HG02759 (cell line): Measurements from ENCODE around the gene MUS81.
"Not testable (repeated sequence)": the region's sequence is repeated elsewhere in the genome, so short reads cannot be mapped to it uniquely, and the experiment has no call there.

Experiments
- ATAC-seq: cut with Tn5 transposase; IDR thresholded peaks from one replicate; pipeline ENCODE4 v1.9.1; 2021; ENCODE audit warnings: mild to moderate bottlenecking, moderate library complexity; ENCODE audit not compliant: unreplicated experiment

Gene MUS81

GRCh38 chr11:65860278-65861164, at the start of gene MUS81:
TSS of gene MUS81 (plus strand) at chr11:65860433. CDS start at chr11:65860754, 321 bp downstream.
- ATAC-seq = peak; percentile 28

- ATAC-seq = no peak
These were observed 48.3 kb upstream of the MUS81 start for GRCh38 chr11:65811764-65812475.

GRCh38 chr11:65814131-65814985, 45.9 kb upstream of the MUS81 start:
- ATAC-seq = no peak

GRCh38 chr11:65814986-65815565, 45.2 kb upstream of the MUS81 start:
- ATAC-seq = no peak

DNA sequence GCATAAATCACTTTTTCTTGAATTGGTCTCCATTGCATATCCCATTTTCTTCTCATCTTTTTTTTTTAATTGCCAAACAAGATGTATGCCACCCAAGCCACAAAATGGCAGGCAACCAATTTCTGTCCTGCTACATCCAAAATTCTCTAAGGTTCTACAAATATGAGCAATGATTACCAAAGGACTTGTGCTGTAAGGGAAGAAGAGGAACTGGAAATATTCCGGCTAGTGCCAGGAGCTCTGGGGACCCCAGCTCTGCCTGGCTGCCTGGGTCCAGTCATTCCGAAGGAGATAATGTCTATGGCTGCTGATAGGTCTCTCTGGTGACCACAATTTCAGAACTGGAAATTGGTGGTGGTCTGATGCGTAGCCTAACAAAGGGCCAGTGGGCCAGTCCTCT, 43.5 kb upstream of the MUS81 start:
- ATAC-seq = no peak

GRCh38 chr11:65817312-65817834, 42.9 kb upstream of the MUS81 start:
- no peak for ATAC-seq

- ATAC-seq = peak; percentile 86
These were observed 42.2 kb upstream of the MUS81 start for GRCh38 chr11:65817835-65818680.

- no peak for ATAC-seq
These were observed 39.1 kb upstream of the MUS81 start for GRCh38 chr11:65821107-65821506.

DNA sequence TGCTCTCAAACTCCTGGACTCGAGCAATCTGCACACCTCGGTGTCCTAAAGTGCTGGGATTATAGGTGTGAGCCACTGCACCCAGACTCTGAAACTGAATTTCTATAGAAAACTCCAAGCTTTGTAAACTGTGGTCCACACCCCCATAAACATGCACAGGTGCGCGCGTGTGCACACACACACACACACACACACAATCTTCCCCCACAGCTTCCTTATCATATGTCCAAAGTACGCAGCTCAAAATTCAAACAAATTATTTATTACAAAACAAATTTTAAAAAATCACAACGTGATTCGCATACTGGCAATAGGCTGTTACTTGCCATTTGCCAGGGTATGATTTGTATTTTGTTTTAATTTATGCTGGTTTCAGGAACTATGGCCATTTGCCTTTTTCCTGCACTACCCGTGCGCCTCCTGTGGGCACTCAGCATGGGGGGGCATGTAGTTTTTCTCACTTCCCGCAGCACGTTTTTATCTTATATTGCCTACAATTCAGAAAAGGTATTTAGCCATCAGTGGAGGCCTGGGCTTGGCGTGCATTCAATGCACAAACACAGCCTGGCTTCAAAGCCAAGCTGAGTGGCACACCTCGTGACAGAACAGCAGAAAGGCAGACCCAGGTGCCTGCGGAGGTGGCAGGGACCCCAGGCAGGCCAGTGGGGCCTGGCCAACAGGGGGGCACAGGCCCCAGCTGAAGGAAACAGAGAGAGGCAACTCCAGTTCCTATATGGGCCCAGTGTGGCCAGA, 37.3 kb upstream of the MUS81 start:
- no peak for ATAC-seq

GRCh38 chr11:65826984-65827735, 33.1 kb upstream of the MUS81 start:
- ATAC-seq = no peak

DNA sequence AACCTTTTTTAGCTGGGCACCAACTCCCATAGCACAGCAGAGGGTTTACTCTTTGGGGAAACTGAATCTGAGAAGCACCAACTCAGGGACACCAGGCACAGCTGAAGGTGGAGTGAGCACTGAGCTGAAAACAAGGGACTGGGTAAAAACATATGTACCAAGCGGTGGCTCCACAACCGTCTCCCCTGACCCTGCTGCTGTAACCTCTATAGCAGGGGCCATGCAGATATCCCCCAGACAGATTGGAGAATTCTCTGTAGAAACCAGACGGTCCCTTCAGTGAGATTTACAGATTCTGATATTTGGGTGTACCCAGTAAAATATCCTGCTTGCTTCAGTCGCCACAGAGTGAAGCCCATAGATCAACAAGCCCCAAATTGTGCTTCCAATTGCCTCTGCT, 30.8 kb upstream of the MUS81 start:
- ATAC-seq = no peak

DNA sequence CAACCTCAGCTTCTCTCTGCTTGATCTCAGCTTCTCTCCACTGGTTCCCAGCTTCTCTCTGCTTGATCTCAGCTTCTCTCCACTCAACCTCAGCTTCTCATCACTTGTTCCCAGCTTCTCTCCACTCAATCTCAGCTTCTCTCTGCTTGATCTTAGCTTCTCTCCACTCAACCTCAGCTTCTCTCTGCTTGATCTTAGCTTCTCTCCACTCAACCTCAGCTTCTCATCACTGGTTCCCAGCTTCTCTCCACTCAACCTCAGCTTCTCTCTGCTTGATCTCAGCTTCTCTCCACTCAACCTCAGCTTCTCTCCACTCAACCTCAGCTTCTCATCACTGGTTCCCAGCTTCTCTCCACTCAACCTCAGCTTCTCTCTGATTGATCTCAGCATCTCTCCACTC, 28.0 kb upstream of the MUS81 start:
- not testable (repeated sequence) for ATAC-seq

- ATAC-seq = peak; percentile 97
These were observed 26.8 kb upstream of the MUS81 start, which contains the start of gene SNX32 for GRCh38 chr11:65833297-65834030. TSS of gene SNX32 (plus strand) at chr11:65833963. CDS start at chr11:65834066, 103 bp downstream.

- no peak for ATAC-seq
These were observed 26.0 kb upstream of the MUS81 start for GRCh38 chr11:65834202-65834601.

- no peak for ATAC-seq
These were observed 18.1 kb upstream of the MUS81 start for GRCh38 chr11:65842144-65842543.

GRCh38 chr11:65843811-65844210, 16.4 kb upstream of the MUS81 start:
- no peak for ATAC-seq

GRCh38 chr11:65844231-65844872, 15.9 kb upstream of the MUS81 start:
- ATAC-seq = no peak
